Muscle of leg (tissue), 11 donors: ENCODE data around the gene RASA4B. TPM values are rescaled to one million over a fixed set of nuclear protein-coding genes. Genes with fewer than 3 reads are reported as not detected.
"Not testable (repeated sequence)": the region's sequence is repeated elsewhere in the genome, so short reads cannot be mapped to it uniquely, and the experiment has no call there.

Experiments used
- DNase-seq: peaks from one replicate; pipeline ENCODE4 v3.0.0; 2013
- H3K27ac ChIP-seq: one replicate; pipeline ENCODE4 v1.5.1; 2013; ENCODE audit warnings: mild to moderate bottlenecking, low read length, control low read depth
- H3K27me3 ChIP-seq: one replicate; pipeline ENCODE4 v1.6.1; 2013; ENCODE audit warnings: low read length; ENCODE audit not compliant: control insufficient read depth, insufficient read depth
- H3K36me3 ChIP-seq: one replicate; pipeline ENCODE4 v1.6.1; 2013; ENCODE audit warnings: low read length; ENCODE audit not compliant: control insufficient read depth, insufficient read depth
- H3K4me1 ChIP-seq: one replicate; pipeline ENCODE4 v1.6.1; 2013; ENCODE audit warnings: low read length; ENCODE audit not compliant: control insufficient read depth, insufficient read depth
- H3K4me3 ChIP-seq: one replicate; pipeline ENCODE4 v1.5.1; 2013; ENCODE audit warnings: low read length, control low read depth
- H3K9me3 ChIP-seq: replicated peaks from 2 replicates; pipeline ENCODE4 v1.6.1; 2013; ENCODE audit warnings: low read depth, low read length; ENCODE audit not compliant: control insufficient read depth
- WGBS: methylation state at CpG from one replicate; pipeline ENCODE4 v1.1.5; 2013; ENCODE audit warnings: missing lambda C conversion rate; ENCODE audit not compliant: insufficient coverage; 5-methylcytosine and 5-hydroxymethylcytosine counted together
- polyA plus RNA-seq, 8 donors: library from polyadenylated mRNA; unstranded; fragments of 120-200 nt; gene quantifications; one replicate each; pipeline versions ENCODE4 v1.2.1 to v1.2.3, GENCODE V29; 2013; ENCODE audit warnings: inconsistent platforms in 1 of 8, low replicate concordance in 1 of 8; ENCODE audit not compliant: insufficient read length in 8 of 8, insufficient read depth in 1 of 8
- total RNA-seq: library from RNA; stranded (reverse); fragments of 120-200 nt; gene quantifications from one replicate; pipeline ENCODE4 v1.2.4, GENCODE V29; 2013

The RASA4B gene
- total and polyA plus RNA-seq, 9 donors: 7.1 to 26.7 (median 12.7) TPM

- not testable (repeated sequence) for H3K9me3 ChIP-seq, H3K27ac ChIP-seq, H3K4me1 ChIP-seq, DNase-seq, H3K27me3 ChIP-seq, H3K36me3 ChIP-seq, H3K4me3 ChIP-seq
- no CpG with 5 or more reads among the region's 15 CpGs for WGBS
Observed at GRCh38 chr7:102494026-102494425, 23.6 kb downstream of the RASA4B start.

GRCh38 chr7:102493220-102493935, 24.2 kb downstream of the RASA4B start:
- not testable (repeated sequence) for H3K36me3 ChIP-seq, H3K4me1 ChIP-seq, H3K27ac ChIP-seq, H3K27me3 ChIP-seq, H3K9me3 ChIP-seq, DNase-seq, H3K4me3 ChIP-seq
- WGBS: no CpG with 5 or more reads among the region's 33 CpGs

GRCh38 chr7:102490529-102491075, 27.0 kb downstream of the RASA4B start:
- H3K36me3 ChIP-seq, DNase-seq, H3K4me1 ChIP-seq, H3K27ac ChIP-seq, H3K9me3 ChIP-seq, H3K4me3 ChIP-seq, H3K27me3 ChIP-seq: not testable (repeated sequence)
- WGBS: no CpG with 5 or more reads among the region's 12 CpGs

- not testable (repeated sequence) for H3K4me1 ChIP-seq, H3K27me3 ChIP-seq
Observed at GRCh38 chr7:102484317-102484716, 33.3 kb downstream of the RASA4B start.

GRCh38 chr7:102481962-102482361, 35.6 kb downstream of the RASA4B start:
- H3K4me1 ChIP-seq, H3K27me3 ChIP-seq, H3K36me3 ChIP-seq, H3K27ac ChIP-seq, H3K4me3 ChIP-seq, DNase-seq, H3K9me3 ChIP-seq: not testable (repeated sequence)
- no CpG with 5 or more reads among the region's 10 CpGs for whole genome bisulfite sequencing

More at GRCh38 chr7:102484317-102484716, 33.3 kb downstream of the RASA4B start:
- not testable (repeated sequence) for H3K36me3 ChIP-seq, H3K4me3 ChIP-seq, DNase-seq, H3K9me3 ChIP-seq, H3K27ac ChIP-seq
- no CpG with 5 or more reads among the region's 5 CpGs for WGBS

- WGBS: no CpG with 5 or more reads among the region's 11 CpGs
- not testable (repeated sequence) for H3K27me3 ChIP-seq, H3K27ac ChIP-seq, H3K4me1 ChIP-seq, DNase-seq, H3K9me3 ChIP-seq, H3K4me3 ChIP-seq, H3K36me3 ChIP-seq
Observed at GRCh38 chr7:102479982-102480637, 37.5 kb downstream of the RASA4B start.

GRCh38 chr7:102479209-102479584, 38.4 kb downstream of the RASA4B start:
- not testable (repeated sequence) for H3K27ac ChIP-seq, H3K9me3 ChIP-seq, H3K4me1 ChIP-seq, H3K36me3 ChIP-seq, DNase-seq, H3K27me3 ChIP-seq, H3K4me3 ChIP-seq
- no CpG with 5 or more reads among the region's 10 CpGs for WGBS

- H3K36me3 ChIP-seq, H3K27me3 ChIP-seq, H3K4me1 ChIP-seq, H3K9me3 ChIP-seq, H3K27ac ChIP-seq: not testable (repeated sequence)
- peak; percentile 94 for DNase-seq
- peak within 1 kb of the TSS; percentile 43 for H3K4me3 ChIP-seq
- WGBS: 0% methylated on average over 11 of the region's 72 CpGs
Observed at GRCh38 chr7:102478314-102479208, 39.0 kb downstream of the RASA4B start, which contains the start of gene POLR2J. TSS of gene POLR2J (minus strand) at chr7:102478922. CDS start at chr7:102478860, 62 bp downstream.

GRCh38 chr7:102474736-102475435, 42.7 kb downstream of the RASA4B start:
- peaks cover 27% of the 10 kb centered on the region for H3K36me3 ChIP-seq
- not testable (repeated sequence) for H3K4me3 ChIP-seq, H3K9me3 ChIP-seq, DNase-seq, H3K4me1 ChIP-seq, H3K27ac ChIP-seq, H3K27me3 ChIP-seq
- WGBS: no CpG with 5 or more reads among the region's 19 CpGs
